Hematopoietic multipotent progenitor cell treated with erythropoietin and hydrocortisone succinate and interleukin-3 and kit ligand, for 17 days (in vitro differentiated cells): Measurements from ENCODE around the gene DPH6.
"Not testable (repeated sequence)": the region's sequence is repeated elsewhere in the genome, so short reads cannot be mapped to it uniquely, and the experiment has no call there.

Source experiments
- DNase-seq: peaks from one replicate; pipeline ENCODE4 v3.0.0-alpha.2; 2015; ENCODE audit warnings: low spot score

Gene DPH6, protein sequence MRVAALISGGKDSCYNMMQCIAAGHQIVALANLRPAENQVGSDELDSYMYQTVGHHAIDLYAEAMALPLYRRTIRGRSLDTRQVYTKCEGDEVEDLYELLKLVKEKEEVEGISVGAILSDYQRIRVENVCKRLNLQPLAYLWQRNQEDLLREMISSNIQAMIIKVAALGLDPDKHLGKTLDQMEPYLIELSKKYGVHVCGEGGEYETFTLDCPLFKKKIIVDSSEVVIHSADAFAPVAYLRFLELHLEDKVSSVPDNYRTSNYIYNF

DNA sequence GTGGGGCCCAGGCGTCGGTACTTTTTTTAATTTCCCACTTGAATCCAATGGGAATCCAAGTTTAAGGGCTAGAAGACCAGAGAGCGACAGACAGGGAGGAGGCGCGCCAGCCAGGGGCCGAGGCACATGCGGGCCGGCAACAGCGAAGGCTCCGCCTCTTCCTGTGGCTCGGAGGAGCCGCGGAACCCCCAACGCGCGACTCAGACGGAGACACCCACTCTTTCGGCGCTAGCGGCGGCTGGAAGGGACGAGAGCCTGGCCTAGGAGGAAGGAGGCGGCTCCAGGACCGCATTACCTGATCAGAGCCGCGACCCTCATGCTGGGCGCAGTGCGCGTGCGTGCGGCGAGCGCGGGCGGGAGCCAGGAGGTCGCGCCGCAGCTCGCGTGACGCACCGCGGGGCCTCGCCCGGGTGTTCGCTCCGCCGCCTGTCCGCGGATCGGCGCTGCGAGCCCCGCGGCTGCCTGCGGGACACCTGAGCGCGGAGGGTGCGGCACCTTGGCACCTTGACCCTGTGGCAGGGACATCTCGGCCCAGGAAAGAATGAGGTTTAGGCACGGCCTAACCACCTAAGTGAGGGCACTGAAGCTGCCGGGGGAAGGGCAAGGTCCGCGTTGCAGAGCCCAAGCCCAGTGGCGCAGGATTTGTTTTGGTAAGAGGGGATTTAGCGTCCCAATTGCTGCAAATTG lies at the start of gene DPH6:
TSS of gene DPH6 (minus strand) at position 342 of the 687 bp plus-strand sequence. CDS start at position 318, 24 bp downstream.
- peak; percentile 68 for DNase-seq

DNA sequence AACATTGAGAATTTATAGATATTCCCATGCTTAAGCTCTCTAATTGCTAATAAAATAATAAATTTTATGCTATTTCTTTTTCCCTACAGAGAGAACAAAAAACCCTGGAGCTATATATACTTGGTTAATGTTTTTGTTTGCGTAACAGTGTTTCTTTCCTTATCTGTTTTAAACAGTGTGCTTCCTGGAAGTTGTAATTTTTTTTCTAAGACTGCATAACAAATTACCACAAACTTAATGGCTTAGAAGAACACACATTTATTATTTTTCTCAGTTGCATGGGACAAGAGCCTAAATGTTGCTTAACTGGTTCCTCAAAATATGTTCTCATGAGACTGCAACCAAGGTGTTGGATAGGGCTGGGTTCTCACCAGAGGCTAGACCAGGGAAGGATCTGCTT lies 49.7 kb upstream of the DPH6 start:
- DNase-seq = no peak

DNA sequence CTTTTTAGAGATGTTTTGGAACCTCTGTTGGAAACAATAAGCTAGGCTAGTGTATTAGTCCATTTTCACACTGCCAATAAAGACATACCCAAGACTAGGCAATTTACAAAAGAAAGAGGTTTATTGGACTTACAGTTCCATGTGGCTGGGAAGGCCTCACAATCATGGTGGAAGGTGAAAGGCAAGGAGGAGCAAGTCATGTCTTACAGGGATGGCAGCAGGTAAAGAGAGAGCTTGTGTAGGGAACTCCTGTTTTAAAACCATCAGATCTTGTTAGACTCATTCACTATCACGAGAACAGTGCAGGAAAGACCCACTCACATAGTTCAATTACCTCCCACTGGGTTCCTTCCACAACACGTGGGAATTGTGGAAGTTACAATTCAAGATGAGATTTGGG lies 46.0 kb upstream of the DPH6 start:
- not testable (repeated sequence) for DNase-seq

DNA sequence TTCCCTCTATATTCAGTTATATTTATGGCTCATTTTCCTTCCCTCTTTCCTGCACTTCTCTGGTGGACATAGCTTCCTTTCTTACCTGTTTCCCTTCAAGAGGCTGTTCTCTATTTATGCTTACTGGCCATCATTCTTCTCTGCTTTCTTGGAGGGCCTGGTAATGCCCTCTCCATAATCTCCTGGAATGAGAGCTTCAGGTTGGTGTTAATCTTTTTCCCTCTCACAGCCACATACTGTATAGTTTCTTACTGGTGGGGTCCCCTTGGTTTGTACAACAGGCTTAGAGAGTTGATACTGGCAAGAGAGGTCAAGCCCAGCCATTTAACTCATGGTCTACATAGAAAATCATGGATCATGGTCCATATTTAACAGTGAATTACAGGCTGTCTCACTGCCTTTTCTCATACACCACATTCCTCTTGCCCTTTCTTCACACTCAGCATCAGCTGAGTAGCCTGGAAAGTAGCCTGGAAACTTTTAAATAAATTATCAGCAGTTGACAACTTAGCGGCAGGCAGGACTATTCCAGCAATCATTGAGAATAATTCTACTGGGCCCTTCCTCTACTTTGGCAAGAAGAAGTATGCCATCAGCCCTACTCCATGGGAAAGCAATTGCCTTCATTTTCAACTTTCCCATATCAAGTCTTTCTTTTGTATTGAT lies 38.0 kb upstream of the DPH6 start:
- no peak for DNase-seq

DNA sequence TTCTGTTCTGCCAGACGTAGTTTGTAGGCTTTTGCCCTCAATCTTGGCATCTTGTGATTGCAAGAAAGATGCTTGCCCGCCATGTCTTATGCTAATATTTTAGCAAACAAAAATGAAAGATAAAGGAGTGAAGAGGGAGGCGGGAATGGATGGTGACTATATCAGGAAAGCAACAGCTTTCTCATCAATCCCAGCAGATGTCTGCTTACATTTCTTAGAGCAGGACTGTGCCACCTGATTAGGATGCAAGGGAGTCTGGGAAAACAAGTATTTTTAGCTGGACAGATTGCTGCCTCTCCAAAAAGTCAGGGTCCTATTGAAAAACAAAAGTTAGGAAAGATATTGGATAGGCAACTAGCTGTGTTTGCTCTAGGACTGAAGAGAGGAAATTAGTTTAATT lies 34.6 kb upstream of the DPH6 start:
- no peak for DNase-seq

DNA sequence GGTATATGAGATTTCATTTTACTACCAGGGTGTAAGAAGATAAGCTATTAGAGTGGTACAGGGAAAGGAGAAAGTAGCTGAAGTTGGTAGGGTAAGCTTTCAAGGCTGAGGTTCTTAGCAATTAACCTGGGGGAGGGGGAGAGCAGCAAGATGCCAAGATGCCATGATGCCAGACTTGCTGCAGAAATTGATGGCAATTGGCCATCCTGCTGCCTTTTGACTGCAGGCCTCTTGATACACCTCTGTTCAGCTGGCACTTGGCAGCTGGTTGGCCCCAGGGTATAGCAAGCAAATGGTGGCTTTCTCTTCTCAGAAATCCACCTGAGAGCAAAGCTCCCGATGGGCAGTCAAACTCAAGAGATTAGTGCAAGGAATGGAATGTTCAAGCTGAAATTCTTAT lies 21.4 kb upstream of the DPH6 start:
- no peak for DNase-seq

DNA sequence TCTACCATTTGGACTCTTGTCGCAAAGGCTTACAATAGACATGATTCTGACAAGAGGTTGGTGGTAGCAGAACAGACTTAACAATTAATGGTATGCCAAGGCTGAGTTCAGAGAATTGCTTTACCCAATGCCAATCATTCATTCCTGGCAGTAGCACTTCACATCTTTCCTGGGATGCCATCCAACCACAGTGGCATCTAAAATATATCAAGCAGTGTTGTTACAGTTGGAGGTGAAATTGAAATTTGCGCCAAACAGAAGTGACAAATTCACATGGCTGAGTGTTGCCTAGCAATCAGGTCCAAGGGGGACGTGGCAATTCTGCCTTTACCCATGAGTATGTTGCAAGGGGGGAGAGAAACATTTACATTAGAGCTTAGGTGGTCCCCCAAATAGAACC lies 21.0 kb upstream of the DPH6 start:
- no peak for DNase-seq

DNA sequence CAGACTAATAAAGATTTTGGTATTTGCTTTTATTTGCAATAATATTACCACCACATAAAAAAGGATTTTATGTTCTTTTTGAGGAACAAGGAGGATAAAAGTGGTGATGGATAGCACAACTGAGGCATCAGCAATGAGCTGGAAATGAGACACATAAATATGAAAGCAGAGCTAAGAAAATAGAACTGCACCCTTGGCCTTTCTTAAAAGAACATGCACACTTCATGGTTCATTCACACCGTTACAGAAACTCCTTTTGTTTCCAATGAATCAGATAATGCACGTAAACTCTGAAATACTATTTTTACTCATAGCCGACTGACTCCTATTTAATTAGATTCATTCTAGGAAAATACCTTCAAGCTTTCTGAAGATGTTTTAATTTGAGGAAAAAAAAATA lies 19.9 kb upstream of the DPH6 start:
- DNase-seq = no peak

DNA sequence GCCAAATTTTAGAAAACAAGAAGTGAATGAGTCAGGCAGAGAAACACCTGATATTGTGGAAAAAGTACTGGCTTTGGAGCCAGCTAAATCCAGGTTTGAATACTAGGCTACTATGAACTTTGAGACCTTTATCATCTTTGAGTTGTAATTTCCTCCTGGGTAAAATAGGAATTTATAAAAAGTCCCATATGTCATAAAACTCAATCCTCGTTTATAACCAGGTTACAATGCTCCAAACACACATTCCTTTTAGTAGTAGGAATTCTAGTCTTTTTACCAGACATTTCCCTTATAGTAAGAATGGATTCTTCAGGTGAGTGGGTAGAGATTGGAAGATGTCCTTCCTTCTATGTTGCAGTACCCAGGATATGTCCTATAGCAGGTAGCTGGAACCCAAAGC lies 16.7 kb upstream of the DPH6 start:
- no peak for DNase-seq

DNA sequence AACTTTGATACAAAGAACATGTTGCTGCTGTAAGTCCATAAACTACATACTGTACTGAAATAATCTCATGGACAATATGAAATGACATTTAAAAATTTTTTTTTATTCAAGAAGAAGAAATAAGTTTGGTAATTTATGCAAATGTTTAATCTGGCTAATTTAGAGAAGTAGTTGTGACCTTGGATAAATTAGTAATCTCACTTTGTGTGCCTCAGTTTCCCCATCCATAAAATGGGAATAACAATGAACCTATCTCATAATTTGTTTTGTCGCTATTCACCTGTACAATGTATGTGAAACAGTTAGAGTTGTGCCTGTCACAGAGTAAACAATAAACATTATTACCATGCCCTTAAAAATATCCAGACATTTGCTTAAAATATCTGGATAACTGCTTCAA lies 15.3 kb upstream of the DPH6 start:
- DNase-seq = no peak

DNA sequence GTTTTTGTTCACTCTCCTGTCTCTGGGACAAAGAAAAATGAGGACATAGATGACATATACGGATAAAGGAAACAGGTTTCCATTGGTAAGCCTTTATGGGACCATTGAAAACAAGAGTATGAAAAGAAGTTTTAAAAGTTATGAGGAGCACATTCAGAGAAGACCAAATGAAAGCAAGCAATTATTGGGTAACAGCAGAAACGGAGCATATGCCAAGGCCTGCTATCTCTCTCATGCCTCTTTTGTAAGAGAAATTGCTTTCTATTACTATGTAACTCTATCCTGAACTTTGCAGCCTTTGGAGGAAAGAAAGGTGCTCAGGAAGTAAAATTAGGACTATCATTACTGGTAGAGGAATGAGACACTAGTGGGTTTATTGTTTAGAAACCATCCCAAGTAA lies 14.9 kb upstream of the DPH6 start:
- DNase-seq = no peak

DNA sequence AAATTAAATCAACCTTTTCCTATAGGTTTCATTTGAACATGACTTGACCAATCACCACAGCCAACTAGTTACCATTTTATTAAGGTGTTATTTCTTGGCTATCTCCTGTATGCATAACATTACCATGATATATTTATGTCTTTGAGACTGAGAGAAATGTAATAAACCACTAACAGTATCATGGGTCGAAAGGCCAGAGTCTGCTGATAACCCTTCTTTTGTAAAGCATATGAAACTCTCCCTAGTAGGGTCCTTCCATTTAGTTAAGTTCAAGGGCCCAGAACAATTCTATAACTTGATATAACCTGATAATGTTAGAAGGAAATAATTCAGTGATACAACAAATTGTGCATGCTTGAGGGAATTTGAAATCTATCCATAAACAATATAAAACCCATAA lies 14.3 kb upstream of the DPH6 start:
- no peak for DNase-seq

DNA sequence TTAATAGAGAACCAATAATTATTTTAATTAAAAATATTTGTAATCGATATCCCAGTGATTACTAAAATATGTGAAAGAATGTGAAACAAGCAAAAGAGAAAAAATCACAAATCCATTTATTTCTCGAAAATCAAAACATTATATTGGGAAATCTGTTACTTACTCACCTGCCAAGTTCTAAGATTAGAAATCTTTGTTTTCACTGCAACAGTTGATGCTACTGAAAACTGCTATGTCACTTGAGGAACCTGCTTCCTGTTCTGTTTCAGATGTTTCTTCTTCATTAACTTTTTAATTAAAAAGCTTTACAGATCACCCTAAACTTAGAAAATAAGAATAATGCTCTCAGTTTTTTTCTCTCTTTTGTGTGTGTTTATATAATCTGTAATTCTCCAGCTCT lies 13.7 kb upstream of the DPH6 start:
- no peak for DNase-seq

DNA sequence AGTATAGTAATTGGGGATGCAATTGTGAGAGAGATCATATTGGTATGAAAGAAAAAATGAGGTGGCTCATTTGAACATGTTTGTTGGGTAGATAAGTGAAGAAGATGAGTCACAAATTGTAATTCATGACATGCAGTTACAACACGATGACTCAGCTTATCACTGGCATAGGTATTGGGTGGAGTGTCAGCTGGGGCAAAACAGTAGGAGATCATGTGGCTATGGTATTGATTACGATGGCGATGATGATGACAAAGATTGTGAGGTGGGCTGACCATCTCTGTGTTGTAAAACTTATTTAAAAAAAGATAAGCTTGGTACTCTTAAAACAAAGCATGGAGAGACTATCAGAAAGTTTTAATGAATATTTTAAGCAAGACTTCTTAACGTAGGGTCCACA lies 11.6 kb upstream of the DPH6 start:
- DNase-seq = peak; percentile 67

DNA sequence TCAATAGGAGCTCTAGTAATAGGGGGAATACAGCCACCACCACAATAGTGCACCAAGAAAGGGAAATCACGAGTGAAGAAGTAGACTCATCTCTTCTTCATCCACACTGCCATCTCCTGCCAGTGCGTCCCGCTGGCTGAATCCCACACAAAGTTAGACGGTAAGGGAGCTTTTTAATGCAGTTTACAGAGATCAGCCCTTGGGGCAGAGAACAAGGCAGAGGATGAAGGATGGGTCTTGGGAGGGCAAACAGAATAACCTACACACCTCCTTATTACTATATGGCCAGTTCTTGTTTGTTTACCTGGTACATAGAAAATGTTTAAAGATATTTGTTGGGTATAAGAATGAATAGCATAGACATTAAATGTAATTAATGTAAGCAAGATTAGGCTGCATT lies 11.0 kb upstream of the DPH6 start:
- DNase-seq = no peak

DNA sequence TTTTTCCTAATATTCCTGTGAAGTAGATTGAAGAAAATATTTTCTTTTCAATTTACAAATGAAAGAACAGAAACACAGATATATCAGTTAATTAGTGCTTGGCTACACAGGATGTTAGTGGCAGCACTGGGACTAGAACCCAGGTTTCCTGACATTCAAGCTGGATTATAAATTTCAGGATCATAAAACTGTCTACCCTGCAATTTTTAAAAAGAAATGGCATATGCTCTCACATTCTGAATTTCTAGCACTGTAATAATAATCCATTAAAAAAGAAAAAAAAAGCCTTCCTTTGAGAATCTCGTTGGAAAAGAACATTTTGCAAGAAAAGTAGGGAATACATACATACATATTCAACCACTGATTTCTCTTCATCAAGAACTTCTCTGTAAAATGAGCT lies 9.3 kb upstream of the DPH6 start:
- no peak for DNase-seq

DNA sequence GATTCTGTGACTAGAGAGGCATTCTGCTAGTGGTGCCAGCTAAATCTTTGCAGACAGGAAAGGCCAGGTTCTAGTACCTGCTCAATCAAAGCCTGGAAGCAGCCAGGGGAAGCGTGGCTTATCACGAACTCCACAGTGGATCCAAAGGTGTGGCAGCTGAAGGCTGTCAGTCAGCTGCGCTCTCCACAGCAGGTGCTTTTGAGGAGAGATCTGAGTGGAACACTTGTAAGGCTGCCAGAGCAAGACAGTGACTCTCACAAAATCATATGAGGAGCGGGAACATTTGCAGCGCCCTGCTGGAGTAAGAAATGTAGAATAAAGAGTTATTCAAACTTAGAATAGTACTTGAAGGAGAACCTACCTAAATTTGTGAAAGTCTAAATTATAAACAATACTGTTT lies 5.0 kb upstream of the DPH6 start:
- DNase-seq = no peak

DNA sequence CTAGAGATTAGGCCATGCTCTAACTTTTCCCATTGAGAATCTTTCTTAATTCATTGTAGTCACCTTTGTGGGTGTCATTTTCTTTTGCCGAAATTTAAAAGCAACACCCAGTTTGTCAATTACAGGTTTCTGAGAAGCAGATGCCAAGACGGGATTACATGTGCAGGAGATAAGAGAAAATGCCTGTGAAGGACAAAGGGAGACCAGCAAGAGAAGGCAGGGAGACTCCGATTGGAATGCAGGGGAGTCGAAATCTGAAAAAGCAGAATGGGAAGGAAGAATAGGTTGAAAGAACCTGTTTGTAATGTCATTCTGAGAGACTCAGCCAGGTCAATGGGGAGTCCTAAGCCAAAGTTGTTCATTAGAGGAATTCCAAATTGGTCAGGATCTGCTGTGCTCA lies 3.6 kb upstream of the DPH6 start:
- DNase-seq = no peak

DNA sequence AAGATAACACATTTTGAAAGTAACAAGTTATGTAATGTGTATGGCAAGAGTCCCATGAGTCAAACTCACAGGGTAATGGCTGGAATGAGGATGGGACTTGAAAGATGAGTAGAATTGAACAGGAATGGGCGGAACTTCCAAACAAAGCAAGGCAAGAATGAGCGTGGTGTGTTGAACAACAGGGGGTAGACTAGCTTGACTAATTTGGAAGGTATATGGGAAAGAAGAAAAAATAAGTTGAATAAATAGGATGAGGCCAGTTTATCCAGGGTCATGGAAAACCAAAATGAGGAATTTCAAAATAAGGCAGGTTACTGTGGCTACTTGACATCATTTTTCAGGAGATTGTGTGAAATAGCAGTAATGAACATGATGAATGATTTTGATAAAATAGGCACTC lies 2.5 kb upstream of the DPH6 start:
- no peak for DNase-seq

DNA sequence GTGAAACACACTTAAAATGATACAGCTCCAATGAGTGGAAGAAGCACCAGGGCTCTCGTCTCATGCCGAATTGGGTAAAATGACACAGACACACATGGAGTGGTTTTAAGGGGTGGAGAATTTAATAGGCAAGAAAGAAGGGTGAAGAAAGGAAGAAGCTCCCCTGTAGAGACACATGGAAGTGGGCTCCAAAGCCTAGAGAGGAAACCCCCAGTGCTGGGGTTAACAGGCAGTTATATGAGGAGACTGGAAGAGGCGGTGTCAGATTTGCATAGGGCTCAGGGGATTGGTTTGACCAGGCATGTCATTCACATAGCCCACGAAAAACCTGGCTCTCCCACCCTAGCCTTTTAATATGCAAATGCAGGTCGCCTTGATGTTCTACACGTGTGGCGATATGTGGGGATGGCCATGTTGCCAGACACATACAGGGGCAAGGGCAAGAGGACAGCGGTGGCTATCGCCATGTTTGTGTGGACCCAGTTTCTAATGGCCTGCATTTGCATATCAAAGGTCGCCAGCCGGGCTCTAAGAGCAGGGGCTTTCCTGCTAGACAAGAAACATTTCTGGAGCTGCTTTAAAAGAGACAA lies 1.9 kb upstream of the DPH6 start:
- DNase-seq = no peak

DNA sequence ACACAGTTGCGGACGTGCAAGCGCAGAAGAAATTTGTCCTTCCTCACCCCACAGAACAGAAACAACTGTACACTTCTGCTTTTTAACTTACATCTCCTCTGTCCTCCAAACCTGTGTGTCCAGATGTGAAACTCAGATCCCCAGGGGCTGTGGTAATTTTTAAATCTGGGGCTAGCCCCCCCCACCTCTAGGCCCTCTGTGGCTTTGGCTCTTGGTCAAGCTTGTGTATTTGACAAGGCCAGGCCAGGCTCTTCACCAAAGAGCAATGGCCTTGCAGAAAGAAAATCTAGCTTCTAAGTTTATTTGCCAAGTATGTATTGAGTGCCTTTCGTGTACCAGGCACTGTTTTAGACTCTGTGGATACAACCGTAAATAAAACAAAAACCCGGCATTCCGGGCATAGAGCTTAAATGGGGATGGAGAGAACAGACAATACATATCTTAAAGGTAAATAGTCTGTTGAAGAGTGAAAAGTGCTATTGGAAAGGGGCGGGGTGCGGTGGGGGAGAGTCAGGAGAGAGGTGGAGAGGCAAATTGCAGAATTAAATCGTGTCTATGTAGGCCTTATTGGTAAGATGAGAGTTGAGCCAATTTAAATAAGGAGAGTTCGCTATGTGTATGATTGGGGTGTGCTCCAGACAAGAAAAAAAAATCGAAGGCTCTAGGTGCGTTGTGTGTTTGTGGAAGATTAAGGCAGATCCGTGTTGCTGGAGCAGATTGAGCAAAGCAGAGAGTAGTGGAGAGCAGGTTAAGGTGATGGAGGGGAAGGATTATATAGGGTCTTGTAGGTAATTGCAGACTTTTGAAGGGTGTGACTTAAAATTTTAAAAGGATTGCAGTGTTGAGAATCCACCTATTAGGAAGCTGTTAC lies 781 bp upstream of the DPH6 start:
- no peak for DNase-seq

DNA sequence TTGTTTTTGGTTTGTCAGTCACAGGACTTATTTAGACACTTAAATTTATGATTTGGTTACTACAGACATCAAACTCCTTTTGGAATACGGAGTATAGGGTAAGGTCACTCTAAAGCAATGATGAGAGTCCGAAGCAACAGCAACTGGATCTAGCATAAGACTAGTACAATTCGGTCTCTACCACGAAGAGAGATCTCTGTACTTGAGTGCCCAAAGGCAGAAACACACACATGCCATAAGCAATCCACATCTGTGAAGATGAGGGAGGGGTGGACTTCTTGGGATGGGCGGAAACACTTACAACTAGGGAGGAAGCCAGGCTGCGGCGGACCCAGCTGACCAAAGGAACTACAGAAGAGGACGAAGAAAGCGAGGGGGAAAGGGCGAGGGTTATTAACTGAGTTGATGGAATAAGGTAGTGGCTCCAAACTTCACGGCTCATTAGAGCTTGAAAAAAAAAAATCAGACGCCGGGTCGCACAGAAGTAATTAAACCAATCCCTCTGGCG lies 595 bp downstream of the DPH6 start:
- DNase-seq = no peak
